Neutrophil (primary cell): ENCODE measurements around the gene CCL25.
A peak's percentile ranks its signal among the peaks of the same experiment; 100 is the strongest.

Source experiments
- H3K27ac ChIP-seq: fragments of 200-600 bp; sonication (generic); 2 replicates; pipeline ENCODE4 v1.5.1; 2016; ENCODE audit warnings: mild to moderate bottlenecking, moderate library complexity
- H3K27me3 ChIP-seq: fragments of 200-600 bp; sonication (generic); 2 replicates; pipeline ENCODE4 v1.6.0; 2016; ENCODE audit warnings: mild to moderate bottlenecking
- H3K36me3 ChIP-seq: fragments of 200-600 bp; sonication (generic); 2 replicates; pipeline ENCODE4 v1.5.1; 2017
- H3K4me1 ChIP-seq, 2 experiments: fragments of 200-600 bp in 1 of 2; sonication (generic) in 1 of 2; 1 replicate in 1 of 2; 2 replicates in 1 of 2; pipeline versions ENCODE4 v1.5.1 to v1.6.1; 2013 to 2016; ENCODE audit warnings: low read depth in 1 of 2, low read length in 1 of 2, mild to moderate bottlenecking in 1 of 2, moderate library complexity in 1 of 2; ENCODE audit not compliant: control insufficient read depth in 1 of 2, insufficient read depth in 1 of 2
- H3K4me3 ChIP-seq, 2 experiments: fragments of 200-600 bp in 1 of 2; sonication (generic) in 1 of 2; 1 replicate in 1 of 2; 2 replicates in 1 of 2; pipeline ENCODE4 v1.5.1; 2013 to 2016; ENCODE audit warnings: low read depth in 1 of 2, low read length in 1 of 2, mild to moderate bottlenecking in 1 of 2, moderate library complexity in 1 of 2
- H3K9me3 ChIP-seq: fragments of 200-600 bp; sonication (generic); 2 replicates; pipeline ENCODE4 v1.5.1; 2016
- CTCF ChIP-seq: fragments of 200-600 bp; sonication (generic); IDR thresholded peaks from 2 replicates; pipeline ENCODE4 v1.5.1; 2016; ENCODE audit warnings: antibody characterized with exemption

CCL25 gene

GRCh38 chr19:8046569-8047165, 5.9 kb upstream of the CCL25 start:
- Histone ChIP-seq H3K4me1 (peaks cover 8 to 9% of the 10 kb centered on the region in 2 experiments), H3K27me3 (peaks cover 26% of the 10 kb centered on the region), H3K36me3 (no peaks in the 10 kb centered on the region), H3K27ac (no peak overlapping the region), H3K9me3 (no peaks in the 10 kb centered on the region), H3K4me3 (no peak overlapping the region)
- TF ChIP-seq CTCF: no peak

GRCh38 chr19:8050274-8051096, 2.1 kb upstream of the CCL25 start:
- no peaks in the 10 kb centered on the region for H3K9me3 ChIP-seq
- TF ChIP-seq CTCF: no peak
- H3K4me1 ChIP-seq: peaks cover 8 to 9% of the 10 kb centered on the region in 2 experiments
- peaks cover 26% of the 10 kb centered on the region for H3K27me3 ChIP-seq
- no peaks in the 10 kb centered on the region for H3K36me3 ChIP-seq
- H3K4me3 ChIP-seq: peak overlapping the region; percentile 29
- H3K27ac ChIP-seq: no peak overlapping the region

DNA sequence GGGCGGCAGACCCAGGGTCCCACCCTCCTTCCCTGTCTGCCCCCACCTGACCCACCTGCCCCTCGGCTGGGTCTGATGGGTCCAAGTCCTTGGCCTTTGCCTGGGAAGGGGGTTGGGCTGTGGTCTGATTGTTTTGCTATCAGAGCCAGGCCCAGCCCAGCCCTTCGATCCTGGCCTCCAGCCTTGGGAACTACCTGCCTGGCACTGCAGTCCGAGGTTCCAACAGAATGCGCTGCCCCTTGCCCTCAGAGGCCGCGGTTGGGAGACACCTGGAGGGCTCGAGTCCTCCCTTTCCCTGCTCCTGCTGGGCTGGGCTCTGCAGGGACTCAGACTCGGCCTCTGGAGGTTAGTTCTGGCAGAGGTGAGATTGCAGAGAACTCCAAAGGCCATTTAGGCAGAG, 1.6 kb downstream of the CCL25 start:
- Histone ChIP-seq H3K27ac (no peak overlapping the region), H3K9me3 (no peaks in the 10 kb centered on the region), H3K27me3 (peaks cover 18% of the 10 kb centered on the region), H3K4me3 (no peak overlapping the region), H3K36me3 (no peaks in the 10 kb centered on the region), H3K4me1 (peaks cover 8 to 9% of the 10 kb centered on the region in 2 experiments)
- no peak for TF ChIP-seq CTCF

GRCh38 chr19:8056533-8056932, 4.0 kb downstream of the CCL25 start:
- no peak overlapping the region for H3K4me3 ChIP-seq
- H3K4me1 ChIP-seq: no peaks in the 10 kb centered on the region
- TF ChIP-seq CTCF: no peak
- H3K36me3 ChIP-seq: no peaks in the 10 kb centered on the region
- no peaks in the 10 kb centered on the region for H3K9me3 ChIP-seq
- no peaks in the 10 kb centered on the region for H3K27me3 ChIP-seq
- H3K27ac ChIP-seq: no peak overlapping the region

DNA sequence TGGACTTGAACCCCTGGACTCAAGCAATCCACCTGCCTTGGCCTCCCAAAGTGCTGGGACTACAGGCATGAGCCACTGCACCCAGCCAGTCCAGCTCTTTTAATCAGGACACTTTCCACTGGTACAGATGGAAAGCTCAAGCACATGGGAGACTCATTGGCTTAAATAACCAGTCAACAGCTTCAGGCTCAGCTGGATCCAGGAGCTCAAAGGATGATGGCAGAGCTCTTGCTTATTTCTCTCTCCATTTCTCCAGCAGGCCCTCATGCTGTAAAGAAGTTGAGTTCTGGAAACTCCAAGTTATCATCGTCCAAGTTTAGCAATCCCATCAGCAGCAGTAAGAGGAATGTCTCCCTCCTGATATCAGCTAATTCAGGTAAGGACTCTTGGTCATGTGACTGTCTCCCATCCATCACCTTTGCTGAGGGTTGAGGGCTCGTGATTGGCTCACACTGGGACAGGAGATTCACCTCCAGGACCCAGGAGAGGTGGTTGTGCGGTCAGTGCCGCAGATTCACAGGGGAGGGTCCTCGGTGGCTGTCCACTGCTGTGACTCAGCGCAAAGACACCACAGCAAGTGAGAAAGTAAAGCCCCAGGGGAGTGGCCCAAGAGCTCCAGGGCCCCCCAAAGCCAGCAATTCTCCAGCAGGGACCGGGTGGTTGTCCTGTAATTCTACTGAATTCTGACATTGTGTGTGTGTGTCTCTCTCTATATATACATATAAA, 5.1 kb downstream of the CCL25 start:
- Histone ChIP-seq H3K4me3 (no peak overlapping the region), H3K36me3 (no peaks in the 10 kb centered on the region), H3K4me1 (no peaks in the 10 kb centered on the region), H3K27ac (no peak overlapping the region), H3K27me3 (no peaks in the 10 kb centered on the region), H3K9me3 (no peaks in the 10 kb centered on the region)
- TF ChIP-seq CTCF: no peak
